Trophoblast cell (in vitro differentiated cells and primary cell): Measurements from ENCODE around the gene TAP2.

ENCODE experiments used
- DNase-seq, 2 donors: peaks; one replicate each; pipeline ENCODE4 v3.0.0-alpha.2; 2016
- H2AFZ ChIP-seq: 2 replicates; pipeline ENCODE4 v1.6.1; 2013; ENCODE audit warnings: low read length, moderate library complexity, mild to moderate bottlenecking; ENCODE audit not compliant: insufficient read depth, poor library complexity
- H2AK5ac ChIP-seq: 2 replicates; pipeline ENCODE4 v1.6.1; 2013; ENCODE audit warnings: mild to moderate bottlenecking, low read length
- H2BK120ac ChIP-seq: 2 replicates; pipeline ENCODE4 v1.6.1; 2013; ENCODE audit warnings: low read length, mild to moderate bottlenecking, moderate library complexity; ENCODE audit not compliant: insufficient read depth, poor library complexity
- H2BK12ac ChIP-seq: 2 replicates; pipeline ENCODE4 v1.6.1; 2013; ENCODE audit warnings: mild to moderate bottlenecking, low read length, moderate library complexity
- H2BK5ac ChIP-seq: 2 replicates; pipeline ENCODE4 v1.6.1; 2013; ENCODE audit warnings: low read length, low read depth, moderate library complexity, mild to moderate bottlenecking; ENCODE audit not compliant: poor library complexity
- H3K14ac ChIP-seq: 2 replicates; pipeline ENCODE4 v1.6.1; 2013; ENCODE audit warnings: mild to moderate bottlenecking, low read length
- H3K18ac ChIP-seq: 2 replicates; pipeline ENCODE4 v1.6.1; 2013; ENCODE audit warnings: mild to moderate bottlenecking, low read length
- H3K23ac ChIP-seq: 2 replicates; pipeline ENCODE4 v1.6.1; 2013; ENCODE audit warnings: low read length
- H3K27ac ChIP-seq: 2 replicates; pipeline ENCODE4 v1.5.1; 2013; ENCODE audit warnings: low read depth, mild to moderate bottlenecking, inconsistent platforms, low read length, moderate library complexity
- H3K27me3 ChIP-seq: 2 replicates; pipeline ENCODE4 v1.6.1; 2013; ENCODE audit warnings: inconsistent platforms, mild to moderate bottlenecking, low read length, moderate library complexity; ENCODE audit not compliant: insufficient read depth
- H3K36me3 ChIP-seq, 2 experiments: 1 replicate in 1 of 2; 2 replicates in 1 of 2; pipeline ENCODE4 v1.6.1; 2013; ENCODE audit warnings: low read length in 2 of 2, mild to moderate bottlenecking in 2 of 2, moderate library complexity in 1 of 2; ENCODE audit not compliant: insufficient read depth in 2 of 2, control insufficient read depth in 1 of 2
- H3K4ac ChIP-seq: 2 replicates; pipeline ENCODE4 v1.6.1; 2013; ENCODE audit warnings: low read depth, mild to moderate bottlenecking, low read length, moderate library complexity
- H3K4me1 ChIP-seq, 2 experiments: 1 replicate in 1 of 2; 2 replicates in 1 of 2; pipeline ENCODE4 v1.6.1; 2013; ENCODE audit warnings: low read length in 2 of 2, mild to moderate bottlenecking in 2 of 2, moderate library complexity in 1 of 2; ENCODE audit not compliant: insufficient read depth in 2 of 2, control insufficient read depth in 1 of 2
- H3K4me2 ChIP-seq: 2 replicates; pipeline ENCODE4 v1.6.1; 2013; ENCODE audit warnings: inconsistent platforms, mild to moderate bottlenecking, low read length, moderate library complexity
- H3K4me3 ChIP-seq: 2 replicates; pipeline ENCODE4 v1.5.1; 2013; ENCODE audit warnings: mild to moderate bottlenecking, low read depth, low read length, inconsistent platforms
- H3K79me1 ChIP-seq: one replicate; pipeline ENCODE4 v1.6.1; 2013; ENCODE audit warnings: low read length
- H3K79me2 ChIP-seq: 2 replicates; pipeline ENCODE4 v1.6.1; 2013; ENCODE audit warnings: low read length, mild to moderate bottlenecking; ENCODE audit not compliant: control insufficient read depth, insufficient read depth, poor library complexity
- H3K9ac ChIP-seq: 2 replicates; pipeline ENCODE4 v1.6.1; 2013; ENCODE audit warnings: mild to moderate bottlenecking, low read length
- H3K9me3 ChIP-seq: 2 replicates; pipeline ENCODE4 v1.6.1; 2013; ENCODE audit warnings: low read depth, mild to moderate bottlenecking, control low read depth, inconsistent platforms, low read length; ENCODE audit not compliant: insufficient read depth
- H4K12ac ChIP-seq: 2 replicates; pipeline ENCODE4 v1.6.1; 2013; ENCODE audit warnings: low read depth, mild to moderate bottlenecking, low read length, moderate library complexity
- H4K8ac ChIP-seq: 2 replicates; pipeline ENCODE4 v1.6.1; 2013; ENCODE audit warnings: low read depth, mild to moderate bottlenecking, low read length, moderate library complexity
- H4K91ac ChIP-seq: one replicate; pipeline ENCODE4 v1.6.1; 2013; ENCODE audit warnings: low read depth, mild to moderate bottlenecking, low read length, moderate library complexity
- WGBS: extraction: QIAGEN DNeasy Blood & Tissue Kit; methylation state at CpG from one replicate; pipeline ENCODE4 v1.1.7; 2013; ENCODE audit warnings: missing lambda C conversion rate; ENCODE audit not compliant: insufficient read length, insufficient coverage; ENCODE audit errors: extremely low coverage; 5-methylcytosine and 5-hydroxymethylcytosine counted together

TAP2 gene

DNA sequence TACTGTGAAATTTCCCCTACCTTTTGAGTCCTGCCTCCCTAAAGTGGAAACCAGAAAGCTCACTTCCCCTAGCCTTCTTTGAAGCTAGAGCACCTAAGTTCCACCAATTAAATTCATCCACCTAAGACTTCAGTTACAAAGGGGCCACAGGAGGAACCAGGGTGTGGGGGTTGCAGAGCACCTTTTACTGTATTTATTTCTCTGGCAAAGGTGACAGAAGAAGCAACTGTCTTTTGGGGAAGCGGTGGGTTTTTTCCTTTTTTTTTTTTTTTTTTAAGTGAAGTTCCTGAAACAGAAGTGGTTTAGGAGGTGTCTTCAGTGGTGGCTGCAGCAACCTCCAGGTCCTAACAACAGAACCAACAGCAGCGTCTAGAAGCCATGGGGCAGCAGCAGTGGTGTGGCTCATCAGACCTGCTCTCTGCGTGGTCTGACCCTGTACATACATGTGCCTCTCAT lies 28.5 kb upstream of the TAP2 start:
- H2AFZ ChIP-seq = no peak overlapping the region
- no peak overlapping the region for H2BK12ac ChIP-seq
- H3K4me3 ChIP-seq = no peak overlapping the region
- no peaks in the 10 kb centered on the region for H3K27me3 ChIP-seq
- H2AK5ac ChIP-seq = no peak overlapping the region
- H3K23ac ChIP-seq = no peak overlapping the region
- no peaks in the 10 kb centered on the region for H3K79me1 ChIP-seq
- H3K18ac ChIP-seq = no peak overlapping the region
- no peak overlapping the region for H2BK120ac ChIP-seq
- H3K79me2 ChIP-seq = no peaks in the 10 kb centered on the region
- H2BK5ac ChIP-seq = no peak overlapping the region
- no peak for DNase-seq
- H3K9ac ChIP-seq = no peak overlapping the region
- H3K4me2 ChIP-seq = no peak overlapping the region
- WGBS = no CpG with 5 or more reads among the region's 3 CpGs
- no peak overlapping the region for H3K27ac ChIP-seq
- H3K9me3 ChIP-seq = no peaks in the 10 kb centered on the region
- no peaks in the 10 kb centered on the region for H3K36me3 ChIP-seq
- H4K91ac ChIP-seq = no peak overlapping the region
- H4K8ac ChIP-seq = no peak overlapping the region
- no peak overlapping the region for H3K4ac ChIP-seq
- H3K14ac ChIP-seq = no peak overlapping the region
- H3K4me1 ChIP-seq = no peaks in the 10 kb centered on the region
- H4K12ac ChIP-seq = no peak overlapping the region

GRCh38 chr6:32865724-32866443 lies 27.3 kb upstream of the TAP2 start:
- no peaks in the 10 kb centered on the region for H3K36me3 ChIP-seq
- no peak overlapping the region for H4K8ac ChIP-seq
- no peak overlapping the region for H3K4me3 ChIP-seq

DNA sequence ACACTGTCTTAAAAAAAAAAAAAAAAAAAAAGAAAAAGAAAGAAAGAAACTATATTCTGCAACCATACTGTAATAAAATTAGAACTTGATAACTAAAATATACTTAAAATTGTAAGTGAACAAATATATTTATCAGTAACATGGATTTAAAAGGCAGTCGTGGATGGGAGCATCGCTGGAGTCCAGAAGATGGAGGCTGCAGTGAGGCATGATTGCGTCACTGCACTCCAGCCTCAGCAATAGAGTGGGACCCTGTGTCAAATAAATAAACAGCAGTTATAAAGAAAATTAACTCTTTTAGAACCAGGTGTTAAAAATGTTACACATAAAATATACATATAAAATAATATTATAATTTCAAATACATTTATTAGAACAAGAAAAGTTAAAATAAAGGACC lies 24.2 kb upstream of the TAP2 start:
- Histone ChIP-seq H4K8ac (no peak overlapping the region), H4K91ac (no peak overlapping the region), H3K18ac (no peak overlapping the region), H2BK12ac (no peak overlapping the region), H3K79me2 (no peaks in the 10 kb centered on the region), H3K27me3 (peaks cover 4% of the 10 kb centered on the region), H3K23ac (no peak overlapping the region), H3K4ac (no peak overlapping the region), H2BK5ac (no peak overlapping the region), H3K4me2 (no peak overlapping the region), H3K14ac (no peak overlapping the region), H2BK120ac (no peak overlapping the region), H2AFZ (no peak overlapping the region), H3K27ac (no peak overlapping the region), H4K12ac (no peak overlapping the region), H3K36me3 (no peaks in the 10 kb centered on the region), H3K9me3 (no peaks in the 10 kb centered on the region), H3K4me3 (no peak overlapping the region), H2AK5ac (no peak overlapping the region), H3K4me1 (no peaks in the 10 kb centered on the region), H3K79me1 (no peaks in the 10 kb centered on the region), H3K9ac (no peak overlapping the region)
- WGBS = no CpG with 5 or more reads among the region's 3 CpGs
- no peak for DNase-seq

More at GRCh38 chr6:32865724-32866443, 27.3 kb upstream of the TAP2 start:
- Histone ChIP-seq H3K27me3 (no peaks in the 10 kb centered on the region), H3K9ac (no peak overlapping the region), H3K79me1 (no peaks in the 10 kb centered on the region), H4K91ac (no peak overlapping the region), H3K23ac (no peak overlapping the region), H3K27ac (no peak overlapping the region), H3K9me3 (no peaks in the 10 kb centered on the region), H2BK120ac (no peak overlapping the region), H3K18ac (no peak overlapping the region), H2BK12ac (no peak overlapping the region), H3K4me2 (no peak overlapping the region), H2AFZ (no peak overlapping the region), H2AK5ac (no peak overlapping the region), H3K4ac (no peak overlapping the region), H2BK5ac (no peak overlapping the region), H3K79me2 (no peaks in the 10 kb centered on the region), H3K4me1 (no peaks in the 10 kb centered on the region), H3K14ac (no peak overlapping the region), H4K12ac (no peak overlapping the region)
- DNase-seq = no peak
- WGBS = no CpG with 5 or more reads among the region's 10 CpGs

- no peak overlapping the region for H3K27ac ChIP-seq
- no peak overlapping the region for H2AK5ac ChIP-seq
- H3K9me3 ChIP-seq = peaks cover 2% of the 10 kb centered on the region
- H4K91ac ChIP-seq = no peak overlapping the region
- no peak overlapping the region for H4K12ac ChIP-seq
- no peak overlapping the region for H3K14ac ChIP-seq
- no peak overlapping the region for H3K23ac ChIP-seq
- H3K18ac ChIP-seq = no peak overlapping the region
- peaks cover 13% of the 10 kb centered on the region for H3K27me3 ChIP-seq
- no peak overlapping the region for H2BK5ac ChIP-seq
- no peak overlapping the region for H3K9ac ChIP-seq
- no peak for DNase-seq
- H3K4me1 ChIP-seq = no peaks in the 10 kb centered on the region
- no CpG with 5 or more reads among the region's 1 CpG for WGBS
- no peak overlapping the region for H2AFZ ChIP-seq
- no peaks in the 10 kb centered on the region for H3K79me2 ChIP-seq
- no peak overlapping the region for H4K8ac ChIP-seq
- no peaks in the 10 kb centered on the region for H3K36me3 ChIP-seq
- H3K4ac ChIP-seq = no peak overlapping the region
- H3K4me2 ChIP-seq = no peak overlapping the region
- H2BK120ac ChIP-seq = no peak overlapping the region
- no peak overlapping the region for H3K4me3 ChIP-seq
- no peaks in the 10 kb centered on the region for H3K79me1 ChIP-seq
- H2BK12ac ChIP-seq = no peak overlapping the region
Observed at GRCh38 chr6:32860674-32861073, 22.1 kb upstream of the TAP2 start.
